Heart right ventricle (tissue), 16 donors: ENCODE measurements around the gene FOSB. TPM values are rescaled to one million over a fixed set of nuclear protein-coding genes. Genes with fewer than 3 reads are reported as not detected.
A peak's percentile ranks its signal among the peaks of the same experiment; 100 is the strongest.

Experiments used
- ATAC-seq, 8 donors: fragments of 200-7000 bp; cut with Tn5 transposase; one replicate each; pipeline ENCODE4 v1.9.1; 2020; ENCODE audit warnings: mild to moderate bottlenecking in 8 of 8, moderate library complexity in 8 of 8, moderate number of reproducible peaks in 1 of 8
- DNase-seq, 2 donors: peaks; one replicate each; pipeline ENCODE4 v3.0.0-alpha.2; 2020
- H3K27ac ChIP-seq, 10 donors: fragments of 200-600 bp; sonication (generic) in 2 of 10; one replicate each; pipeline versions ENCODE4 v1.5.0 to v1.8.0; 2020 to 2022; ENCODE audit warnings: mild to moderate bottlenecking in 3 of 10
- H3K27me3 ChIP-seq, 7 donors: fragments of 200-600 bp; one replicate each; pipeline ENCODE4 v1.8.0; 2021 to 2022; ENCODE audit warnings: mild to moderate bottlenecking in 2 of 7
- H3K36me3 ChIP-seq, 9 donors: fragments of 200-600 bp; sonication (generic) in 1 of 9; one replicate each; pipeline versions ENCODE4 v1.5.0 to v1.8.0; 2020 to 2022; ENCODE audit warnings: mild to moderate bottlenecking in 2 of 9
- H3K4me1 ChIP-seq, 9 donors: fragments of 200-600 bp; sonication (generic) in 1 of 9; one replicate each; pipeline versions ENCODE4 v1.5.0 to v1.8.0; 2020 to 2022; ENCODE audit warnings: mild to moderate bottlenecking in 4 of 9
- H3K4me3 ChIP-seq, 10 donors: fragments of 200-600 bp; sonication (generic) in 2 of 10; one replicate each; pipeline versions ENCODE4 v1.5.0 to v1.8.0; 2020 to 2022; ENCODE audit warnings: mild to moderate bottlenecking in 7 of 10, moderate library complexity in 2 of 10
- H3K9me3 ChIP-seq, 11 donors: fragments of 200-600 bp in 10 of 11; sonication (generic) in 2 of 11; one replicate each; pipeline versions ENCODE4 v1.5.0 to v1.8.0; 2013 to 2022; ENCODE audit warnings: mild to moderate bottlenecking in 2 of 11, control low read depth in 1 of 11, moderate library complexity in 1 of 11
- WGBS, 2 donors: extraction: QIAGEN DNeasy Blood & Tissue Kit; methylation state at CpG; one replicate each; pipeline ENCODE4 v1.1.7; 2013; ENCODE audit warnings: inconsistent platforms in 1 of 2; 5-methylcytosine and 5-hydroxymethylcytosine counted together
- intact Hi-C, 10 donors: fragments of 100-400 bp; cut with DNase I; formaldehyde crosslinking; loops; one replicate each; pipeline versions ENCODE4 v1.11.1 to v1.14.2; 2022
- polyA plus RNA-seq, 2 donors: library from polyadenylated mRNA; stranded (reverse); fragments of 200-250 nt; gene quantifications; one replicate each; pipeline ENCODE4 v1.2.3, GENCODE V29; 2013
- total RNA-seq, 10 donors: library from RNA; stranded (reverse); fragmentation: NEBNext Ultra II Directional in 3 of 10; extraction: Animal tissue kit (Norgen Biotek cat#: 25700) in 3 of 10; gene quantifications; one replicate each; pipeline versions ENCODE4 v1.2.1 to v1.2.4, GENCODE V29; 2021 to 2023
- TF ChIP-seq, protein P1 (sequence below), 9 donors: fragments of 200-600 bp; sonication (generic) in 2 of 9; IDR thresholded peaks; one replicate each; pipeline versions ENCODE4 v1.5.0 to v1.8.0; 2021 to 2022; ENCODE audit warnings: antibody characterized with exemption in 9 of 9, mild to moderate bottlenecking in 5 of 9, moderate library complexity in 1 of 9
- donor health status: Arrhythmogenic right ventricular cardiomyopathy.
- donor health status: ischemic (EF 13 %, LVEDD 7.1; RV severe dilation, severe dysfunction).
- donor health status: healthy with polysubstance abuse.
- donor health status: DM: no; HTN: yes; CAD: no.
- donor health status: DM: no; HTN: no; CAD: no.
- donor health status: ischemic (EF 25% LVEDD 6.9; RV normal size, moderate dysfunction).
- donor health status: ischemic (EF 25% LVEDD 5.7; RV mildly dilated, moderate dysfunction).
- donor health status: healthy.
- donor health status: DM: yes; HTN: yes; CAD: no.
- donor health status: Ischemic cardiomyopathy.
- donor health status: ischemic (EF 35%, LVEDD 5.7; RV mildly dilated, moderate dysfunction).
- donor health status: nonischemic (EF 11% LVEDD 7.7; RV severe dilation, severe dysfunction).
- donor health status: DM: yes; HTN: yes; CAD: no.
- donor health status: PGD.
- donor health status: ischemic (EF 29% LVEDD 5.4; RV normal size, mild dysfunction).
- donor health status: nonischemic (EF 23%, LVEDD 6.1; RV moderate dilation, normal function).

The FOSB gene
- total and polyA plus RNA-seq, 12 donors: 0.39 to 54.5 (median 4.8) TPM

DNA sequence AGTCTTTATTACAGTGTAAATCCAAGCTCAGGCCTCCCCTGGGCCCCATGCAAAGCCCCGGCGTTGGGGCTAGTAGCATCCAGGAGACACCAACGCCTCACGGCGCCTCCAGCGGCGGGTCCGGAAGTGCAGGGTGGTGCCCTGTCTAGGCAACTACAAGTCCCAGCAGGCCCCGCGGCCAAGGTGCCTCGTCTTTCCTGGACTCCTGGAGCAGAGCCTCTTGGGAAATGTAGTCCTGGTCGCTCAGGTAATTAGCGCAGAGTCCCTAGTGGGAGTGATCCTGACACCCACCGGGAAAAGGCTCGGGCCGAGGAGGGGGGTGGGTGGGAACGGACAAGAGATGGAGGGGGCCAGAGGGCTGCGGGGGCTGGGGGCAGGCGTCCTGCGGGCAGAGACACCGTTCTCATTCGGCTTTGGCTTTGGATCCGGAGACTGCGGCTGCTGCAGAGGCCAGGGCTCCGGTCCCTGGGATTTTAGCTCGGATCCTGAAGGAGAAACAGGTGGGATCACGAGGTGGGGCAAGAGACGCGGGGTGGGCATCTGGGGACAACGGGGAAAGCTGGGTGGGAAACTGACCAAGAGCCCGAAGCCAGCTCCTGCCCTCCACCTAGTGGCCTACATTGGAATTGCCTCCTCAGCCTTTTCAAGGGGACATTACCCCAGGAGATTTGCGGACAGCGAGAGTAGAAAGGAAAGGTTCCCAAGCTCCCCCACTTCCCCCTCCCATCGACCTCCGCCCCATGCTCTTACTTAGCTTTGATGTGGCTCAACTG lies 17.7 kb downstream of the FOSB start:
- peaks cover 0 to 9% (median 0%) of the 10 kb centered on the region in 9 donors for H3K36me3 ChIP-seq
- TF ChIP-seq, protein P1, sequence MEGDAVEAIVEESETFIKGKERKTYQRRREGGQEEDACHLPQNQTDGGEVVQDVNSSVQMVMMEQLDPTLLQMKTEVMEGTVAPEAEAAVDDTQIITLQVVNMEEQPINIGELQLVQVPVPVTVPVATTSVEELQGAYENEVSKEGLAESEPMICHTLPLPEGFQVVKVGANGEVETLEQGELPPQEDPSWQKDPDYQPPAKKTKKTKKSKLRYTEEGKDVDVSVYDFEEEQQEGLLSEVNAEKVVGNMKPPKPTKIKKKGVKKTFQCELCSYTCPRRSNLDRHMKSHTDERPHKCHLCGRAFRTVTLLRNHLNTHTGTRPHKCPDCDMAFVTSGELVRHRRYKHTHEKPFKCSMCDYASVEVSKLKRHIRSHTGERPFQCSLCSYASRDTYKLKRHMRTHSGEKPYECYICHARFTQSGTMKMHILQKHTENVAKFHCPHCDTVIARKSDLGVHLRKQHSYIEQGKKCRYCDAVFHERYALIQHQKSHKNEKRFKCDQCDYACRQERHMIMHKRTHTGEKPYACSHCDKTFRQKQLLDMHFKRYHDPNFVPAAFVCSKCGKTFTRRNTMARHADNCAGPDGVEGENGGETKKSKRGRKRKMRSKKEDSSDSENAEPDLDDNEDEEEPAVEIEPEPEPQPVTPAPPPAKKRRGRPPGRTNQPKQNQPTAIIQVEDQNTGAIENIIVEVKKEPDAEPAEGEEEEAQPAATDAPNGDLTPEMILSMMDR (IDR thresholded peaks at IDR 0.05): peak; percentile 67 to 86 (median 74)
- ATAC-seq: peak; percentile 97 to 99 (median 98)

DNA sequence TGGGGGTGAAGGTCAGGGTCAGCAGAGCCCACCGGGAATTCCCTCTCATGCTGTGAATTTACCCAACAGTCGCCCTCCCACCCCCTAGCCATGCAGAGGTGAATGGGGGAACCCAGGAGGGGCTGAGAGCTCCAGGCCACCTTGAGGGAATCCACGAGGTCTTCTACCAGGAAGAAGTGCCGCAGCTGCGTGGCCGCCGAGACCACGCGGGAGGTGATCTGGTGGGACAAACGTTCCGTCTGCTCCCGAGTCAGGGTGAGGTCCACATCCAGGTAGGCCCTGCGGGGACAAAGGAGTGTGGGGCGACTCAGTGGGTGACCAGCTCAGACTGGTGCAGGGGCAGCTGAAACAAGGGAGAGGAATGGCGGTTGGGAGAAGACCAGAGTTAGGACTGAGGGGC lies 20.9 kb downstream of the FOSB start:
- ATAC-seq (no peak), DNase-seq (no peak)
- Histone ChIP-seq H3K4me1 (peaks cover 3 to 22% (median 16%) of the 10 kb centered on the region in 9 donors), H3K27me3 (peaks cover 0 to 8% (median 0%) of the 10 kb centered on the region in 7 donors), H3K27ac (no peak overlapping the region), H3K36me3 (peaks cover 0 to 9% (median 0%) of the 10 kb centered on the region in 9 donors), H3K9me3 (no peaks in the 10 kb centered on the region), H3K4me3 (no peak overlapping the region)
- 91 to 92% methylated on average over 15 of the region's 15 CpGs for WGBS, 2 donors
- intact Hi-C loops: no loop called here
- TF ChIP-seq, protein P1 (IDR thresholded peaks at IDR 0.05): no peak

More for the DNA sequence above, 17.7 kb downstream of the FOSB start:
- Histone ChIP-seq H3K27ac (peak overlapping the region in 9 of 10 donors; percentile 76 to 86 (median 81)), H3K27me3 (no peaks in the 10 kb centered on the region), H3K4me3 (peak overlapping the region; percentile 59 to 87 (median 72)), H3K4me1 (peaks cover 0 to 5% (median 0%) of the 10 kb centered on the region in 9 donors), H3K9me3 (no peaks in the 10 kb centered on the region)
- intact Hi-C loops: loop anchor here in 1 of 10 donors (2.0 kb wide), 1 partner anchor 57 kb away; no protein-coding TSS in a partner anchor
- 0 to 1% methylated on average over 35 of the region's 35 CpGs for WGBS, 2 donors
- peak; percentile 98 to 99 for DNase-seq

DNA sequence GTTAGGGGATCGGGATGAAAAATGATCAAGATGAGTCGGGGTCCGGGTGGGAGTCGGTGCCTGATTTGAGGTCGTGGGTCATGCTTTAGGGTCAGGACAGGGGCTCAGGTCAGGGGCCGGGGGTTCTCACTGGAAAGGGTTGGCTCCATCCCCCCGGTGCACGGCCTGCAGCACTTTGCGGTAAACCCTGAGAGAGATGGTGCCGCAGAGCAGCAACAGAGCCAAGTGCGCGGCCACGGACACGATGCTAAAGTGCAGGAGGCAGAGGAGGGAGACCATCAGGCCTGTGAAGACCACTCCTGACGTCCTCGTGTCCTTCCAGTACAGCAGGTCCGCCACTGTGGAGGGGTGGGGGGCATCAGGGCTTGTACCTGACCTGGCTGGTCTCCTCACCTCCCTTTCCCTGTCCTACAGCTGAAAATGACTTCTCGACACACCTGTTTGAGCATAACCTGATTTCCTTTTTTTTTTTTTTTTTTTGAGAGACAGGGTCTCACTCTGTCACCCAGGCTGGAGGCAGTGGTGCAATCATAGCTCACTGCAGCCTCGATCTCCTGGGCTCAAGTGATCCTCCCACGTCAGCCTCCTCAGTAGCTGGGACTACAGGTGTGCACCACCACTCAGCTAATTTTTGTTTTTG lies 21.5 kb downstream of the FOSB start:
- DNase-seq: no peak
- WGBS, 2 donors: 92 to 93% methylated on average over 20 of the region's 20 CpGs
- Histone ChIP-seq H3K36me3 (peaks cover 0 to 9% (median 0%) of the 10 kb centered on the region in 9 donors), H3K4me1 (peaks cover 3 to 23% (median 16%) of the 10 kb centered on the region in 9 donors), H3K9me3 (no peaks in the 10 kb centered on the region), H3K27ac (no peak overlapping the region), H3K4me3 (no peak overlapping the region), H3K27me3 (peaks cover 0 to 8% (median 0%) of the 10 kb centered on the region in 7 donors)
- TF ChIP-seq, protein P1 (IDR thresholded peaks at IDR 0.05): no peak
- no peak for ATAC-seq
- intact Hi-C loops: no loop called here

DNA sequence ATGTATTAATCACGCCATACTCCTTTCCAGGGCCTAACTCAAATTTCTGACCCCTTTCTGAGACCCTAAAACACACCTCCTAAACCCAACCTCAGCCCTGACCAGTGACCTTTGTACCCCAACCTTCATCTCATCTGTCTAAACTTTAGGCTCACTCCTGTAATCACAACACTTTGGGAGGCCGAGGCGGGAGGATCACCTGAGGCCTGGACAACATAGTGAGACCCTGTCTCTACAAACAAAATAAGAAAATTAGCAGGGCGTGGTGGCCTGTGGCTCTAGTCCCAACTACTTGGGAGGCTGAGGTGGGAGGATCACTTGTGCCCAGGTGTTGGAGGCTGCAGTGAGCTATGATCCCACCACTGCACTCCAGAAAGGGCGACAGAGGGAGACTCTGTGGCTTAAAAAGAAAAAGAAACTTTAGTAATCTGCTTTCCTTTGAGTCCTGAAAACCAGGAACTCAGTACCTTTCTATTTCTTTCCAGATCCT lies 24.4 kb downstream of the FOSB start:
- DNase-seq: no peak
- peaks cover 0 to 9% (median 0%) of the 10 kb centered on the region in 9 donors for H3K36me3 ChIP-seq
- TF ChIP-seq, protein P1 (IDR thresholded peaks at IDR 0.05): no peak
- H3K4me3 ChIP-seq: peak overlapping the region in 8 of 10 donors; percentile 61 to 73 (median 70)
- peak overlapping the region in 5 of 10 donors; percentile 54 to 87 (median 74) for H3K27ac ChIP-seq
- no peaks in the 10 kb centered on the region for H3K9me3 ChIP-seq
- no peak for ATAC-seq
- intact Hi-C loops: loop anchor here in 3 of 10 donors (10.0 kb wide), 1 partner anchor 153 kb away; no protein-coding TSS in a partner anchor
- peaks cover 3 to 33% (median 27%) of the 10 kb centered on the region in 9 donors for H3K4me1 ChIP-seq
- peaks cover 0 to 28% (median 0%) of the 10 kb centered on the region in 7 donors for H3K27me3 ChIP-seq
- 92 to 94% methylated on average over 5 of the region's 5 CpGs for WGBS, 2 donors
